ENCODE measurements around the gene RTEL1.

DNA sequence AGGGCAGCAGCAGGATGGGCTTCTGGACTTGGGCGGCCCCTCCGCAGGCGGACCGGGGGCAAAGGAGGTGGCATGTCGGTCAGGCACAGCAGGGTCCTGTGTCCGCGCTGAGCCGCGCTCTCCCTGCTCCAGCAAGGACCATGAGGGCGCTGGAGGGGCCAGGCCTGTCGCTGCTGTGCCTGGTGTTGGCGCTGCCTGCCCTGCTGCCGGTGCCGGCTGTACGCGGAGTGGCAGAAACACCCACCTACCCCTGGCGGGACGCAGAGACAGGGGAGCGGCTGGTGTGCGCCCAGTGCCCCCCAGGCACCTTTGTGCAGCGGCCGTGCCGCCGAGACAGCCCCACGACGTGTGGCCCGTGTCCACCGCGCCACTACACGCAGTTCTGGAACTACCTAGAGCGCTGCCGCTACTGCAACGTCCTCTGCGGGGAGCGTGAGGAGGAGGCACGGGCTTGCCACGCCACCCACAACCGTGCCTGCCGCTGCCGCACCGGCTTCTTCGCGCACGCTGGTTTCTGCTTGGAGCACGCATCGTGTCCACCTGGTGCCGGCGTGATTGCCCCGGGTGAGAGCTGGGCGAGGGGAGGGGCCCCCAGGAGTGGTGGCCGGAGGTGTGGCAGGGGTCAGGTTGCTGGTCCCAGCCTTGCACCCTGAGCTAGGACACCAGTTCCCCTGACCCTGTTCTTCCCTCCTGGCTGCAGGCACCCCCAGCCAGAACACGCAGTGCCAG is 38.7 kb downstream of the RTEL1 start, which contains the start of gene TNFRSF6B:
- peak in 1 of 2 donors; percentile 11 for TF ChIP-seq POLR2A (IDR thresholded peaks at IDR 0.05)
- TF ChIP-seq CTCF (IDR thresholded peaks at IDR 0.05) = no peak

Measured in gastroesophageal sphincter (tissue), 3 donors.